SK-N-SH (cell line): ENCODE measurements around the gene NDUFAF5.

Source experiments
- CTCF ChIP-seq: fragments of 200-600 bp; sonication (generic); IDR thresholded peaks from 2 replicates; pipeline ENCODE4 v1.6.1; 2017; ENCODE audit warnings: antibody characterized with exemption, mild to moderate bottlenecking, moderate library complexity
- SMC3 ChIP-seq: IDR thresholded peaks from 2 replicates; pipeline ENCODE4 v1.6.1; 2012; ENCODE audit warnings: low read depth, low read length, improper control_type of control experiment

GRCh38 chr20:13777171-13777601, 7.6 kb upstream of the NDUFAF5 start:
- no peak for TF ChIP-seq CTCF
- no peak for TF ChIP-seq SMC3
